KG1 (cell line): ENCODE data around the gene DHDDS.
"Not testable (repeated sequence)": the region's sequence is repeated elsewhere in the genome, so short reads cannot be mapped to it uniquely, and the experiment has no call there.

Source experiments
- DNase-seq: peaks from one replicate; lab custom pipeline; 2025; lab: John Stamatoyannopoulos, UW

Gene DHDDS

DNA sequence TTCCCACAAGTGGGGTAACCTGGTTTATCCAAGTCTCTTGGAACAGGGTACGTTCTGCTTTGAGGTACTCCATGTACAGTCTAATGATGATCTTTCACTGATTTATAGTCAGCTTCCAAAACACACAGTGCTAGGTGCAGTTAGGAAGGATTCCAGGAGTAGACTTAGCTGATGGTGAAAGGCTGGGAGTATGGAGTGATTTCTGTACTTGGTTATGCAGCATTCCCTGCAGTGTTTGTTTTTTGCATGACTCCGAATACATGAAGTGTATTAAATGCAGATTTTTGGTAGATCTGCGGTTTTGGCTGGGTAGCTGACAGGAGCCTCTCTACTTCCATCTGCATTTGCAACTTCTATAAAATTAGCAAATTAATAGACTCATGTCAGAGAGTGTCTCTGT lies 43.9 kb downstream of the DHDDS start:
- DNase-seq = no peak

DNA sequence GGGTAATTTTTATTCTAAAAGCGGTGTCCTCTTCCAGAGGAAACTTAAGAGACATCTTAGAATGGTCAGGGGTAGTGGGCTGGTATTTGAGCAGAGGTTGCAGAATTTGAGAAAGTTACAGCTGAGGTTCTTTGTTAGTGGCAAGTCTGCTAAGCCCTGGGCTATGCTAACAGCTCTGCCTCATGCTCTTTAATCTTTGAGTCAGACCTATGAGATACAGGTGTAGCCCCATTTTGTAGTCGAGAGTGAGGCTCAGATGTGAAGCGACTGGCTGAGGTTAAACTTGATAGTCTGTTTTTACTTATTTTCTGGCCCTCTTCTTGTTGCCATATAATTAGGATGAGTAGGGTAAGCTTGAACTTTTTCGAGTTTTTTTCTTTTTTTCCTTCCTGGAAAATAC lies 44.8 kb downstream of the DHDDS start:
- no peak for DNase-seq

GRCh38 chr1:26477446-26478152 lies 45.5 kb downstream of the DHDDS start:
- DNase-seq = no peak

DNA sequence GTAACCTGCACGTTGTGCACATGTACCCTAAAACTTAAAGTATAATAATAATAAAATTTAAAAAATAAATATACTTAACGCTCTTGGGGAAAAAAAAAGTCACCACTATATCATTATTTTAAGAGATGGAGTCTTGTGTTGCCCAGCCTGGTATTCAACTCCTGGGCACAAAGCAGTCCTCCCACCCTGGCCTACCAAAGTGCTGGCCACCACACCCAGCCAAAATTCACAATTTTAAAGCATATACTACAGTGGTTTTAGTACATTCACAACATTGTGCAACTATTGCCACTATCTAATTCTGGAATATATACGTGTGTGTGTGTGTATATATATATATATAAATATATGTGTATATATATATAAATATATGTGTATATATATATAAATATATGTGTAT lies 46.0 kb downstream of the DHDDS start:
- DNase-seq = no peak

DNA sequence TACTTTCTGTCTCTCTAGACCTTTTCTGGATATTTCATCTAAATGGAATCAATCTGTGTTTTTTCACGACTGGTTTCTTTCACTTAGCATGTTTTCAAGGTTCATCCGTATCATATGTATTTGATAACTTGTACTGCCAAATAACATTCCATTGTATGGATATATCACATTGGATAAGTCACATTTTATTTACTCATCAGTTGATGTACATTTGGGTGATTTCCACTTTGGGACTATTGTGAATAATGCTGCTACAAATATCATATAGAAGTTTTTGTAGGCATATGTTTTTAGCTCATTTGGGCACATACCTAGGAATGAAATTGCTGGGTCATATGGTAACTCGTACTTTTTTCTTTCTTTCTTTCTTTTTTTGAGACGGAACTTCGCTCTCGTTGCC lies 46.9 kb downstream of the DHDDS start:
- DNase-seq = no peak

DNA sequence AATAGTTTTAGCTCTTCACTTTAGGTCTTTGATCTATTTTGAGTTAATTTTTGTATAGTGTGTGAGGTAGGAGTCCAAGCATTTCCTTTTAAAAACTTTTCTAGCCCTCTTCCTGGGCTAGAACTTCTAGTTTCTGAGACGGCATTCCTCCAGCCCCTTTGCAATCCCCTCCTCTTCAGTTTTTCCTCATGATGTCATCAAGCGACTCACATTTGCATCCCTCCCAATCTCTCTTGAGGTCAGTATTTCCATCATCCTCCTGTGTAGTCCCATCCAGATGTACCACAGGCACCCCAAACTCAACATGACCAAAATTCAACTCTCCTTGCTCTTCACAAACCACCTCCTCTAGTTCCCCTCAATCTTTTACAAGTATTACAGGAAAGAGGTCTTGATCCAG lies 50.8 kb downstream of the DHDDS start:
- DNase-seq = no peak

- no peak for DNase-seq
Measured at GRCh38 chr1:26483980-26484379, 51.9 kb downstream of the DHDDS start.

DNA sequence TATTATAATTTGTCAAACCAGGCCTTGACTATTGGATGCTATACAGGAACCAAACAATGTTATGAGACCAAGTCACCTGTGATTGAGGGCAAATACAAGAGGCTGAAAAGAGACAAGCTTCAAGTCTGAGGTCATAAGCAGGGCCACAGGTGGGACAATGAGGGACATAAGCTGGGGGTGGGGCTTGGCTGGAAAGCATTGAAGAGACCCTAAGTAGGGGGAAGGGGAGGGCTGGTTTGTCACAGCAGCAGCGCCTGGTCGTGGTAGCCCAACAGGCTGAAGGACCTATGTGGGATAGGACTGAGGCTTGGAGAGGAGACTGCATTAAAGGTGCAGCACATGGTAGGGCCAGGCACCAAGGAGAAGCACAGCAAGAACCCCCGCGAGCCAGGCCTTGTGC lies 58.0 kb downstream of the DHDDS start:
- no peak for DNase-seq

DNA sequence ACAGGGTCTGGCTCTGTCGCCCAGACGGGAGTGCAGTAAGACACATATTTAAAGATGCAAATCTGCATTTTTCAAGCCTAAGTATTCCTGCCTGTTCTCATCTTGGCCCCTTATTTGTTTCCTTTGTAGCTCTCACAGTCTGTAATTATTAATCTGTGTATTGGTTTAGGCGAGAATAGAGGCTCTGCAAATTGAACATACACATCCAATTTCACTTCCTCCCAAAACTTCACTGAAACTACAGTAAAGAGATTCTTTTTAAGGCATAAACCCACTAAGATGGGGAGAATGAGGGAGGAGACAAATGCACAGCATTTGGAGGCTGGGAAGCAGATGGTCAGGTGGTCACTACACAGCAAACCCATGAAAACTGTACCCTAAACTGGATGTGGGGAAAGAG lies 61.1 kb downstream of the DHDDS start:
- no peak for DNase-seq

- no peak for DNase-seq
Measured at GRCh38 chr1:26493938-26494337, 61.8 kb downstream of the DHDDS start.

GRCh38 chr1:26496861-26497260 lies 64.7 kb downstream of the DHDDS start:
- DNase-seq = no peak

DNA sequence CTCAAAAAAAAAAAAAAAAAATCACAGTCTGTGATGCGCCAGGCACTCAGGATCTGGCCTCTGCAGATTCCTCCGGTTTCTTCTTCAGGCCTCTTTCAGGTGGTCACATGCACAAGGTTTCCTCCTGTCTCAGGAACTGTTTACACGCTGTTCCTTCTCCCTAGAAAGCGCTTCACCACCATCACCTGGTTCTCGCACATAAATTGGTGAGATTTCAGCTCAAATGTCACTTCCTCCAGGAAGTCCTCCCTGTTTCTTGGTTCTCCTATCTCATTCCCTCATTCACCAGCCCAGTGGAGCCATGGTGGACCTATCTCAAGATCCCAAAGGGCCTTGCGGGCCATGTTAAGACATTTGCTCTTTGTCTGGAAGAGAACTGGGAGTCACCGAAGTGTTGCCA lies 66.8 kb downstream of the DHDDS start:
- no peak for DNase-seq

DNA sequence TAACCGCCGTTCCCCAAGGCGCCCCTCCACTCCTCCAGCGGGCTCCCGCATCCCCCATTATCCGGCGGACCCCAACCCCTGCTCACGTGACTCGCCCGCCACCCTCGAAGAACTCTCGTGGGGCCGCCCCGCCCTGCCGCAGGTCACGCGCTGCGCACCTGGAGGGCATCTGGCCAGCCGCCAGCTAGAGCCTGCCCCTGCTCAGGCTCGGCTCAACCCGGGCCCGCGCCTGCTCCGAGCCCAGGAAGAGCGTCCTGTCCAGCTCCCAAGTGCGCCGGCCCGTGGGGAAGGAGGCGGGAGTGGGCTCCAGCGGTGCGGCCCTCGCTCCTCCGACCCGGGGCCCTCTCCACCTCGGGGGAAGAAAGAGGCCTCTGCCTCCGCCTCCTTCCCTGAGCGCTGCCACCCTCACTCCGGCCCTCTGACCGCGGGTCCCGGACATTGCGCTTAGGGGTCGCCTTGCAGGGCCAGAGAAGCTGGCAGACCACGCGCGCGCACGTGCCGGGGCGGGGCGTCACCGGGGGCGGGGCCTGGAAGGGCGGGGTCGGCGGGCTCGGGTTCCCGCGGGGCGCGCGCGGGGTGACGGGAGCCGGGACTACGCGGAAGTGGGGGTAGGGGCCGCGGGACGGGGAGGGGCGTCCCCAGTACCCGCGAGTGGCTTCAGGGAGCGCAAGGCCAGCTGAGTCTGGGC lies 68.5 kb downstream of the DHDDS start:
- peak; percentile 92 for DNase-seq

DNA sequence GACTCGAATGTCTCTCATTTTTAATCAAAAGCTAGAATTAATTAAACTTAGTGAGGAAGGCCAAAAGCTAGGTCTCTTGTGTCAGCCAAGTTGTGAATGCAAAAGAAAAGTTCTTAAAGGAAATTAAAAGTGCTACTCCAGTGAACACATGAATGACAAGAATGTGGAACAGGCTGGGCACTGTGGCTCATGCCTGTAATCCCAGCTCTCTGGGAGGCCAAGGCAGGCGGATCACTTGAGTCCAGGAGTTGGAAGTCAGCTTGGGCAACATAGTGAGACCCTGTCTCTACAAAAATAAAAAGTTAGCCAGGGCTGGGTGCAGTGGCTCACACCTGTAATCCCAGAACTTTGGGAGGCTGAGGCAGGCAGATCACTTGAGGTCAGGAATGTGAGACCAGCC lies 78.6 kb downstream of the DHDDS start:
- DNase-seq = not testable (repeated sequence)

GRCh38 chr1:26515836-26516235 lies 83.7 kb downstream of the DHDDS start:
- not testable (repeated sequence) for DNase-seq

DNA sequence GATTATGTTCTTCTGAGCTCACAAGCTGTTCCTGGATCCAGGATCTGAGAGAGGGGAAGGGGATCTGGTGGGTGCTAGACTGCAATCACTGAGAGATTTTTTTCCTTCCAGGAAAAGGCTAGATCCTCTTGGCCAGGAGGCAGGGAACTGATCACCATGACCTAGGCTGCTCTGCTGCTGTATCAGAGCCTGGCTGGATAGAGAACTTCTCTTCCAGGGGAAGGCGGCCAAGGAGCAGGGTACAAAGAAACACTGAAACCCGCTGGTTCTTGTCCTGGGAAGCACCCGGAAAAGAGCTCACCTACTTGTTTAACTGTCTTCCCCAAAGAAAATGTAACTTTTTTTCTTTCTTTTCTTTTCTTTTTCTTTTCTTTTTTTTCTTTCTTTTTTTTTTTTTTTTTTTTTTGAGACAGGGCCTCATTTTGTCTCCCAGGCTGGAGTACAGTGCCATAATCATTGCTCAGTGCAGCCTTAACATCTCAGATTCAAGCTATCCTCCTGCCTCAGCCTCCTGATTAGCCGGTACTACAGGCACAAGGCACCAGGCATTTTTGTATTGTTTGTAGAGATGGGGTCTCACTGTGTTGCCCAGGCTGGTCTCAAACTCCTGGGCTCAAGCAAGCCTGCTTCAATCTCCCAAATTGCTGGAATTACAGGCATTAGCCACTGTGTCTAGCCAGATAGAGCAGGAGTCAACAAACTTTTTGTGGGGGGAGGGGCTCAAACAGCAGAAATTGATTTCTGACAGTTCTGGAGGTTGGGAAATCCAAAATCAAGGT lies 85.1 kb downstream of the DHDDS start:
- no peak for DNase-seq

- no peak for DNase-seq
Measured at GRCh38 chr1:26517766-26518049, 85.6 kb downstream of the DHDDS start.

DNA sequence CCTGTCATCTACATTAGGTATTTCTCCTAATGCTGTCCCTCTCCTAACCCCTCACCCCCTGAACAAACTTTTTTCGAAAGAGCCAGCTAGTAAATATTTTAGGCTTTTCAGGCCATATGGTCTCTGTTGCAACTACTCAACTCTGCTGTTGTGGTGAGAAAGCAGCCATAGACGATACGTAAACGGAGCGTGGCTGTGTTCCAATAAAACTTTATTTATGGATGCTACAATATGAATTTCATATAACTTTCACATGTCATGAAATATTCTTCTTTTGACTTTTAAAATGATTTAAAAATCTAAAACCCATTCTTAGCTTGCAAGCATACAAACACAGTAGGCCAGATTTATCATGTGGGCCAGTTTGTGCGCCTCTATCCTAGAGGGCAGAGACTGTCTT lies 86.2 kb downstream of the DHDDS start:
- DNase-seq = no peak

- no peak for DNase-seq
Measured at GRCh38 chr1:26520339-26520738, 88.2 kb downstream of the DHDDS start.
